Suprapubic skin (tissue), 4 donors: ENCODE results near the gene TRAF3IP1. TPM values are rescaled to one million over a fixed set of nuclear protein-coding genes. Genes with fewer than 3 reads are reported as not detected.

Source experiments
- DNase-seq, 2 donors: peaks; one replicate each; pipeline ENCODE4 v3.0.0-alpha.2; 2019; ENCODE audit warnings: low spot score in 2 of 2
- H3K27ac ChIP-seq: fragments of 200-600 bp; sonication (generic); one replicate; pipeline ENCODE4 v1.5.1; 2019
- H3K27me3 ChIP-seq: fragments of 200-600 bp; sonication (generic); one replicate; pipeline ENCODE4 v1.5.1; 2019
- H3K36me3 ChIP-seq: fragments of 200-600 bp; sonication (generic); one replicate; pipeline ENCODE4 v1.5.1; 2019
- H3K4me1 ChIP-seq: fragments of 200-600 bp; sonication (generic); one replicate; pipeline ENCODE4 v1.5.1; 2019
- H3K4me3 ChIP-seq: fragments of 200-600 bp; sonication (generic); one replicate; pipeline ENCODE4 v1.5.1; 2019; ENCODE audit warnings: mild to moderate bottlenecking
- H3K9me3 ChIP-seq: fragments of 200-600 bp; sonication (generic); one replicate; pipeline ENCODE4 v1.5.1; 2019
- CTCF ChIP-seq, 2 donors: fragments of 200-600 bp in 1 of 2; fragments of 450-650 bp in 1 of 2; sonication (generic) in 1 of 2; IDR thresholded peaks; one replicate each; pipeline ENCODE4 v1.5.1; 2016 to 2019; ENCODE audit warnings: antibody characterized with exemption in 2 of 2, mild to moderate bottlenecking in 1 of 2, moderate library complexity in 1 of 2
- EP300 ChIP-seq: sonication (generic); formaldehyde crosslinking; IDR thresholded peaks from one replicate; pipeline ENCODE4 v1.6.1; 2017; ENCODE audit warnings: antibody characterized with exemption
- POLR2A ChIP-seq, 2 donors: fragments of 450-650 bp; IDR thresholded peaks; one replicate each; pipeline ENCODE4 v1.6.1; 2017; ENCODE audit warnings: antibody characterized with exemption in 2 of 2, mild to moderate bottlenecking in 2 of 2, moderate library complexity in 2 of 2
- POLR2AphosphoS5 ChIP-seq, 3 donors: sonication (generic); formaldehyde crosslinking; IDR thresholded peaks; one replicate each; pipeline ENCODE4 v1.6.1; 2017; ENCODE audit warnings: antibody characterized with exemption in 3 of 3
- WGBS: methylation state at CpG from one replicate; pipeline ENCODE4 v1.1.5; 2018; 5-methylcytosine and 5-hydroxymethylcytosine counted together
- total RNA-seq, 4 donors: library from RNA; depleted of rRNA; stranded (reverse); fragments of >200 nt; gene quantifications; one replicate each; pipeline ENCODE4 v1.1.0, GENCODE V29; 2016

The TRAF3IP1 gene
- total RNA-seq, 4 donors from 2014 or later, result 10.2 to 15.4 (median 10.6) TPM

GRCh38 chr2:238383135-238383534 lies 62.8 kb downstream of the TRAF3IP1 start:
- H3K4me1 ChIP-seq, result peaks cover 8% of the 10 kb centered on the region
- no peak for DNase-seq
- H3K36me3 ChIP-seq, result no peaks in the 10 kb centered on the region
- H3K4me3 ChIP-seq, result no peak overlapping the region
- H3K9me3 ChIP-seq, result no peaks in the 10 kb centered on the region
- WGBS, result 92% methylated on average over 5 of the region's 5 CpGs
- TF ChIP-seq EP300, result no peak
- no peak for TF ChIP-seq POLR2A (IDR thresholded peaks at IDR 0.05)
- TF ChIP-seq POLR2AphosphoS5 (IDR thresholded peaks at IDR 0.05), result no peak
- no peak for TF ChIP-seq CTCF (IDR thresholded peaks at IDR 0.05)
- H3K27me3 ChIP-seq, result no peaks in the 10 kb centered on the region
- no peak overlapping the region for H3K27ac ChIP-seq

- peaks cover 8% of the 10 kb centered on the region for H3K4me1 ChIP-seq
- 94% methylated on average over 7 of the region's 7 CpGs for WGBS
- TF ChIP-seq POLR2AphosphoS5 (IDR thresholded peaks at IDR 0.05) (no peak), POLR2A (IDR thresholded peaks at IDR 0.05) (no peak), EP300 (no peak), CTCF (IDR thresholded peaks at IDR 0.05) (no peak)
- H3K27ac ChIP-seq, result no peak overlapping the region
- no peaks in the 10 kb centered on the region for H3K36me3 ChIP-seq
- DNase-seq, result no peak
- H3K4me3 ChIP-seq, result no peak overlapping the region
- no peaks in the 10 kb centered on the region for H3K9me3 ChIP-seq
- H3K27me3 ChIP-seq, result no peaks in the 10 kb centered on the region
These were observed 63.5 kb downstream of the TRAF3IP1 start for GRCh38 chr2:238383743-238384380.

- Histone ChIP-seq H3K27ac (no peak overlapping the region), H3K4me3 (no peak overlapping the region), H3K36me3 (no peaks in the 10 kb centered on the region), H3K27me3 (no peaks in the 10 kb centered on the region), H3K9me3 (no peaks in the 10 kb centered on the region), H3K4me1 (peaks cover 11% of the 10 kb centered on the region)
- 63% methylated on average over 4 of the region's 4 CpGs for WGBS
- DNase-seq, result no peak
- TF ChIP-seq CTCF (IDR thresholded peaks at IDR 0.05) (no peak), POLR2A (IDR thresholded peaks at IDR 0.05) (no peak), EP300 (no peak)
These were observed 67.0 kb downstream of the TRAF3IP1 start for GRCh38 chr2:238387332-238387731.

GRCh38 chr2:238388794-238389193 lies 68.5 kb downstream of the TRAF3IP1 start:
- no peak overlapping the region for H3K27ac ChIP-seq
- no peaks in the 10 kb centered on the region for H3K27me3 ChIP-seq
- H3K9me3 ChIP-seq, result no peaks in the 10 kb centered on the region
- no peaks in the 10 kb centered on the region for H3K36me3 ChIP-seq
- DNase-seq, result no peak
- TF ChIP-seq POLR2A (IDR thresholded peaks at IDR 0.05) (no peak), CTCF (IDR thresholded peaks at IDR 0.05) (no peak), POLR2AphosphoS5 (IDR thresholded peaks at IDR 0.05) (no peak), EP300 (no peak)
- H3K4me1 ChIP-seq, result peaks cover 11% of the 10 kb centered on the region
- WGBS, result 68% methylated on average over 8 of the region's 8 CpGs
- no peak overlapping the region for H3K4me3 ChIP-seq

- Histone ChIP-seq H3K9me3 (no peaks in the 10 kb centered on the region), H3K27me3 (no peaks in the 10 kb centered on the region), H3K36me3 (no peaks in the 10 kb centered on the region), H3K4me3 (no peak overlapping the region), H3K27ac (peak overlapping the region; percentile 71), H3K4me1 (peaks cover 11% of the 10 kb centered on the region)
- DNase-seq, result no peak
- WGBS, result 51% methylated on average over 10 of the region's 10 CpGs
- no peak for TF ChIP-seq POLR2A (IDR thresholded peaks at IDR 0.05)
These were observed 69.8 kb downstream of the TRAF3IP1 start for GRCh38 chr2:238389988-238390589.
